ENCODE data around the gene ZNF532.

DNA sequence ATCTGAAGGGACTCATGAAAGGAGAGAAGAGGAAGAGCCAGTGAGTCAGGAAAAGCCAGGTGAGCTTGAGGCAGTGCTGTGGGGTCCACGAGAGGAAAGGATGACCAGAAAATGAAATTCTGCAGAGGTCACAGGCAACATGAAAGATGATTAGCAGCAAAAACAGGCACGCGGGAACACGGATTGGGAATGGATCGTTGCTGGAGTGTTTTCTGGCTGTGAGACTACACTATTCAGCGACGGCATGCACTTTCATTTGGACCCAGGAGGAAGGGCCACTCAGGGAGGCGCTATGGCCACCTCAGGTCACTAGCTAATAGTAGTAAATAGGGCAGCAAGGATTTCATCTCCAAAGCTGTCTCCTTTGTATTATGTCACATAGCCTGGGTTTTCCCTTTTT lies 44.8 kb downstream of the ZNF532 start:
- TF ChIP-seq, protein P1, sequence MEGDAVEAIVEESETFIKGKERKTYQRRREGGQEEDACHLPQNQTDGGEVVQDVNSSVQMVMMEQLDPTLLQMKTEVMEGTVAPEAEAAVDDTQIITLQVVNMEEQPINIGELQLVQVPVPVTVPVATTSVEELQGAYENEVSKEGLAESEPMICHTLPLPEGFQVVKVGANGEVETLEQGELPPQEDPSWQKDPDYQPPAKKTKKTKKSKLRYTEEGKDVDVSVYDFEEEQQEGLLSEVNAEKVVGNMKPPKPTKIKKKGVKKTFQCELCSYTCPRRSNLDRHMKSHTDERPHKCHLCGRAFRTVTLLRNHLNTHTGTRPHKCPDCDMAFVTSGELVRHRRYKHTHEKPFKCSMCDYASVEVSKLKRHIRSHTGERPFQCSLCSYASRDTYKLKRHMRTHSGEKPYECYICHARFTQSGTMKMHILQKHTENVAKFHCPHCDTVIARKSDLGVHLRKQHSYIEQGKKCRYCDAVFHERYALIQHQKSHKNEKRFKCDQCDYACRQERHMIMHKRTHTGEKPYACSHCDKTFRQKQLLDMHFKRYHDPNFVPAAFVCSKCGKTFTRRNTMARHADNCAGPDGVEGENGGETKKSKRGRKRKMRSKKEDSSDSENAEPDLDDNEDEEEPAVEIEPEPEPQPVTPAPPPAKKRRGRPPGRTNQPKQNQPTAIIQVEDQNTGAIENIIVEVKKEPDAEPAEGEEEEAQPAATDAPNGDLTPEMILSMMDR (IDR thresholded peaks at IDR 0.05; ENCODE audit: low read depth, low read length) = no peak
- no peak for TF ChIP-seq EZH2phosphoT487 (IDR thresholded peaks at IDR 0.05; ENCODE audit: low read depth)

All from OCI-LY3 (cell line).